Measurements from ENCODE around the gene SMAD9.

- TF ChIP-seq CTCF (conservative IDR thresholded peaks at IDR 0.05; ENCODE audit: low read depth, low read length) (no peak), EZH2phosphoT487 (IDR thresholded peaks at IDR 0.05; ENCODE audit: borderline replicate concordance, low read length) (no peak), EZH2 (IDR thresholded peaks at IDR 0.05; ENCODE audit: low read length, unreplicated experiment) (no peak)
Observed at GRCh38 chr13:36912369-36912768, 7.7 kb downstream of the SMAD9 start.
